ENCODE results near the gene SLIT3.

DNA sequence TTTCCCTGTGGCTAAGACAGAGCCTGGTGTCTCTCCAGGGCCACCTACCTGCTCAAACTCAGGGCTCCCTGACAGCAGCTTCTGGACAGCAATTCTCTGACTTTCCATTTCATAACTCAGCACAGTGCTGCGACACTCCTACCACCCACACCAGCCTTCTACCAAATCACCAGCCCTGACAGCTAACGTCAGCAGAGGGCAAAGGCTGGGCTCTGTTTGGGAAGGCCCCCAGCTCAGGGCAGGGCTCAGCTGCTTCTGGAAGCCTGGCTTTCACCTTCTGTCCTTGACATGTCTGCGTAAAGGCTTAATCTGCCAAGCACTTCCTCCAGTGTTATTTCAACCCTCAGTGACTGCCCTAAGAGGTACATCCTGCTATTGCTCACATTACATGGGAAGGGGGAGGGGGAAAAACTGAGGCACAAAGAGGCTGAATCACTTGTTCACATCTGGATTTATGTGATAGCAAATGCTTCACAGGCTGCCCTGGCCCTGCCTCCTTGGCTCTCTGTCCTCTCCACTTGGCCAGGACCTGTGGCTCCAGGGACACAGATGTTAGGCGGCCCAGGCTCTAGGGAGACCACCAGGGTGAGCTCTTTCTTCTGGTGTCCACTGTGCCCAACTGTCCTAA is 619.3 kb downstream of the SLIT3 start:
- TF ChIP-seq, protein P1, sequence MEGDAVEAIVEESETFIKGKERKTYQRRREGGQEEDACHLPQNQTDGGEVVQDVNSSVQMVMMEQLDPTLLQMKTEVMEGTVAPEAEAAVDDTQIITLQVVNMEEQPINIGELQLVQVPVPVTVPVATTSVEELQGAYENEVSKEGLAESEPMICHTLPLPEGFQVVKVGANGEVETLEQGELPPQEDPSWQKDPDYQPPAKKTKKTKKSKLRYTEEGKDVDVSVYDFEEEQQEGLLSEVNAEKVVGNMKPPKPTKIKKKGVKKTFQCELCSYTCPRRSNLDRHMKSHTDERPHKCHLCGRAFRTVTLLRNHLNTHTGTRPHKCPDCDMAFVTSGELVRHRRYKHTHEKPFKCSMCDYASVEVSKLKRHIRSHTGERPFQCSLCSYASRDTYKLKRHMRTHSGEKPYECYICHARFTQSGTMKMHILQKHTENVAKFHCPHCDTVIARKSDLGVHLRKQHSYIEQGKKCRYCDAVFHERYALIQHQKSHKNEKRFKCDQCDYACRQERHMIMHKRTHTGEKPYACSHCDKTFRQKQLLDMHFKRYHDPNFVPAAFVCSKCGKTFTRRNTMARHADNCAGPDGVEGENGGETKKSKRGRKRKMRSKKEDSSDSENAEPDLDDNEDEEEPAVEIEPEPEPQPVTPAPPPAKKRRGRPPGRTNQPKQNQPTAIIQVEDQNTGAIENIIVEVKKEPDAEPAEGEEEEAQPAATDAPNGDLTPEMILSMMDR (conservative IDR thresholded peaks at IDR 0.05): no peak
- TF ChIP-seq EZH2 (IDR thresholded peaks at IDR 0.05; ENCODE audit: low read depth): no peak

All from PC-9 (cell line).